ENCODE measurements around the gene ECSIT.
"Not testable (repeated sequence)": the region's sequence is repeated elsewhere in the genome, so short reads cannot be mapped to it uniquely, and the experiment has no call there.

The ECSIT gene

GRCh38 chr19:11499220-11499726 is 29.7 kb downstream of the ECSIT start:
- DNase-seq, result no peak

DNA sequence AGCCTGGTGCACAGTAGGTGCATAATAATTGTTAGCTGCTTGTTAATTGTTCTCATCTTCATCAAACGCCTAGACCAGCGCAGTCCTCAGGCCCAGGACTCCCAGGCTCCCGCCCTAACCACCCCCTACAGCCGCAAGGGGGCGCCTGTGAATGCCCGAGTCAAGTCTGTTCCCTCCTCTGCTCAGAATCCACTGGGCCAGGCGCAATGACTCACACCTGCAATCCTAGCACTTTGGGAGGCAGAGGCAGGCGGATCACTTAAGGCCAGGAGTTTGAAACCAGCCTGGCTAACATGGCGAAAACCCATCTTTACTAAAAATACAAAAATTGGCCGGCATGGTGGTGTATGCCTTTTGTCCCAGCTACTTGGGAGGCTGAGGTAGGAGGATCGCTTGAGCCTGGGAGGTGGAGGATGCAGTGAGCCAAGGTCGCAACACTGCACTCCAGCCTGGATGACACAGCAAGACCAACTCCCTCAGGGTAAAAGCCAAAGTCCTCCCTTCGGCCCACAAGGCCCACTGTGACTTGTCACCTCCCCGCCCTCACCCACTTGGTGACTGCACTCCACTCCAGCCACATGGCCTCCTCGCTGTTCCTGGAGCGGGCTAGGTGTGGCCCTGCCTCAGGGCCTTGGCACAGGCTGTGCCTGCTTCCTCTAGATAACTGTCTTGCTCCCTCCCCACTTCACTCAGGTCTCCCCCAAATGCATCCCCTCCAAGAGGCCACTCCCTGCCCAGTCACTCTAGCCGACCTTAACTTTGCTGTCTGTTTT is 32.4 kb downstream of the ECSIT start:
- DNase-seq, result peak; percentile 71

GRCh38 chr19:11495885-11496284 is 33.0 kb downstream of the ECSIT start:
- no peak for DNase-seq

DNA sequence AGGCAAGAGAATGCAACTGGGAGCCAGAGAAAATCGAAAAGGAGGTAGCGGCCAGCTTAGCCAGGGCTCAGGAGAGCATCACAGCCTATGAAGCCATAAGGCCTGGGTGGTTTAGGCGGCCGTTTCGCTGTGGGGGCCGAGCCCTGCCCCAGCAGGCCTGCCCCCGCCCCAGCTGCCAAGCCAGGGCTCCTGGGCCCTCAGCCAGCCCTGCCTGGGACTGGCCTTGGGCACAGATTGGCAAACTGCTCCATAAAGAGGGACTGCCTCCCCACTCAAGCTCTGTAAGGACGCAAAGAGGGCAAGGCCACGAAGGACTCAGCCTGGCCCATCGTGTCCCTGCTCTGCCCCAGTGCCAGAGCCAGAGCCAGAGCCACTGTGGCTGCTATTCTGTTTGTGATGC is 33.5 kb downstream of the ECSIT start:
- DNase-seq, result no peak

- DNase-seq, result no peak
Measured at GRCh38 chr19:11494634-11495285, 34.2 kb downstream of the ECSIT start.

GRCh38 chr19:11489378-11489777 is 39.6 kb downstream of the ECSIT start:
- DNase-seq, result no peak

- DNase-seq, result no peak
Measured at GRCh38 chr19:11486661-11487503, 42.1 kb downstream of the ECSIT start.

DNA sequence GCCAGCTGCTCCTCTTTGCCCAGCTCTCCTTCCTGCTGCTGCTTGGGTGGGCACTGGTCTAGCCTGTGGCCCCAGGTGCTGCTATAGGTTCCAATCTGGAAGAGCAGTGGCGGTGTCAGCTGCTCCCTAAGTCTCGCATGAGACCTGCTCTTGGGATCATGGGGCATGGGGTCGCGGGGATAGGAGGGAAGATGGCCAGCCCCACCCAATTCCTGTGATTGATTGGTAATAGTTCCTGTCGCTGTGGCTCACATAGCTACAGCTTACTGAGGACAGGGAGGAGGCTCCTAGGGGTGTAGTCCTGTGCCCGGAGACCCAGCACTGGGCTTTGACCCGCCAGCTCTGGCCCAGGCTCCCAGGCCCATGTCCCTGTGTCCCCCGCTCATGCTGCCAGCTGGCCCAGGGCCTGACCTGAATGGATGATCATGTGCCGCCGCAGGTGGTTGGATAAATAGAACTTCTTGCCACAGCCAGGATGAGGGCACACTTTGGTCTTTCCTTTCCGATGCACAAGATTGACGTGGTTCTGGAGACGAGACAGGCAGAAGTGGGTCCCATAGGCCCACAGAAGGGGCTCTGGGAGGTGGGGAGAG is 43.6 kb downstream of the ECSIT start:
- no peak for DNase-seq

GRCh38 chr19:11483366-11484111 is 45.4 kb downstream of the ECSIT start:
- DNase-seq, result no peak

GRCh38 chr19:11482384-11483050 is 46.4 kb downstream of the ECSIT start:
- DNase-seq, result peak; percentile 86

GRCh38 chr19:11481534-11482383 is 47.2 kb downstream of the ECSIT start:
- peak; percentile 66 for DNase-seq

DNA sequence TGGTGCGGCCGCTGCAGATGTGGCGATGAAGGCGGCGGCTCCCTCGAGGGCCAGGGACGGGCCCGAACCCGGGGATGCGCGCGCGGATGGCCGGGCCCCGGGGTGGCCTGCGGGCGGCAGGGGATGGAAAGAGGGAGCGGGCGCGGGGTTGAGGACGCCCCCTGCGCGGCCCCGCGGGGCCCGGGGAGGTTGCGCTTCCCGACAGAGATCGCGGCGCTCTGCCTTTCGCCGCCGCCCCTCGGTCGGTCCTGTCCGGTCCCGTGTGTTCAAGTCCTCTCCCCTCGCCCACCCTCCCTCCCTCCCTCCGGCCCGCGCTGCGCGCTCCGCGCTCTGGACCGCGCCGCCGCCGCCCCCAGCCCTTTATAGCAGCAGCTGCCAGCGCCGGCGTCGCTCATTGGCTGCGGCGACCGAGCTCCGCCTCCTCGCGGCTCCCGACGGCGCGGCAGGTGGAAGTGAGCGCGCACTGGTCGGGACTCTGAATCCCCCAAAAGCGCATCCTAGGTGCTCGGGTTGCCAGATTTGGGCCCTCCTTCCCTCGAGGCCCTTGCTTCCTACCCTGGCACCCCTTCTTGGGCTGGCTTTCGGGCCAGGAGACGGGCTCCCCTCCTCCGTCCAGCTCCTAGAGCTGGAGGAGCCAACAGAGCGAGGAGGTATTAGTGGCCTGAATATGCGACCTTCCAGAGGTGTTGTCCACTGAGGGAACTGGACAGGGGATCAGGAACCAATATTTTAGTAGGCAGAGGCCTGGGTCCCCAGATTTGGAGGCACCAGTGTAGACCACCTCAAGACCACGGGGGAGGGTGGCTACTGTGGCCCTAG is 48.0 kb downstream of the ECSIT start, which contains the start of gene ELAVL3:
Gene ELAVL3 (minus strand): TSS at position 332 of the 819 bp plus-strand sequence. CDS start 438 bp downstream, outside the sequence.
- peak; percentile 13 for DNase-seq

DNA sequence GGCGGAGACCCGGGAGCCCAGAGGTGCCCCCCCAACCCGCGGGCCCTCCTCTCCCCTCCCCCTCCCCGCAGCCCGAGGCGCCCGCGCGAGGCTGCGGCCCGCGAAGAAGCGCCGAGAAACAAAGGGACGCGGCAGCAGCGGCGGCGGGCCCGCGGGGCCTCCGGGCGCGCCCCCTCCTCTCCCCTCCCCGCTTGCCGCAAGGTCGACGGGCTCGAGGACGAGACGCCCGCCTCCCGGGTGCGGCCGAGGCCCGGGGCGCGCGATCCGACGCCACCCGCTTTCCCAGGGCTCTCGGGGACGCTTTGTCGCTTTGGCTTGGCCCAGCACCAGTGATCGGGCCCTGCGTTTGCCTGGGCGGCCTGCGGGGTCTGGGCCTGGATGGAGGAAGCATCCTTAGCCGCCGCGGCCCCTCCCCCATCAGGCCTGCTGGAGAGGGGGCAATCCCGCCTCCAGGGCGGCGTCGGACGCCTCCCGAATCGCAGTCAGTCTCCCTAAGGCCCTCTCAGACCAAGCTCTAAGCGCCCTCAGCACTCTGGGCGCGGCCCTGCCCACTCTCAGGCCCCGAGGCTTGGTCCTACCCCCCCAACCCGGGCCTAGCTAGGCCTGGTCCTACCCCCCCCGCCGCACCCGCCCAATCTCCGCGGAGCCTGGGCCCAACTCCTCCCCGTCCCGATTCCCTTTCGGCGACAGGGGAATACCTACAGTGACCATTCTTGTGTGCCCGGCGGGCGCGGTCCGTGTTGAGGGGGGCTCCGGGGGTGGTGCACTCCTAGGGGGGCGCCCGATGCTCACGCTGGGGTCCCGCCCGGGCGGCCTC is 48.8 kb downstream of the ECSIT start:
- no peak for DNase-seq

GRCh38 chr19:11479090-11479897 is 49.6 kb downstream of the ECSIT start:
- no peak for DNase-seq

DNA sequence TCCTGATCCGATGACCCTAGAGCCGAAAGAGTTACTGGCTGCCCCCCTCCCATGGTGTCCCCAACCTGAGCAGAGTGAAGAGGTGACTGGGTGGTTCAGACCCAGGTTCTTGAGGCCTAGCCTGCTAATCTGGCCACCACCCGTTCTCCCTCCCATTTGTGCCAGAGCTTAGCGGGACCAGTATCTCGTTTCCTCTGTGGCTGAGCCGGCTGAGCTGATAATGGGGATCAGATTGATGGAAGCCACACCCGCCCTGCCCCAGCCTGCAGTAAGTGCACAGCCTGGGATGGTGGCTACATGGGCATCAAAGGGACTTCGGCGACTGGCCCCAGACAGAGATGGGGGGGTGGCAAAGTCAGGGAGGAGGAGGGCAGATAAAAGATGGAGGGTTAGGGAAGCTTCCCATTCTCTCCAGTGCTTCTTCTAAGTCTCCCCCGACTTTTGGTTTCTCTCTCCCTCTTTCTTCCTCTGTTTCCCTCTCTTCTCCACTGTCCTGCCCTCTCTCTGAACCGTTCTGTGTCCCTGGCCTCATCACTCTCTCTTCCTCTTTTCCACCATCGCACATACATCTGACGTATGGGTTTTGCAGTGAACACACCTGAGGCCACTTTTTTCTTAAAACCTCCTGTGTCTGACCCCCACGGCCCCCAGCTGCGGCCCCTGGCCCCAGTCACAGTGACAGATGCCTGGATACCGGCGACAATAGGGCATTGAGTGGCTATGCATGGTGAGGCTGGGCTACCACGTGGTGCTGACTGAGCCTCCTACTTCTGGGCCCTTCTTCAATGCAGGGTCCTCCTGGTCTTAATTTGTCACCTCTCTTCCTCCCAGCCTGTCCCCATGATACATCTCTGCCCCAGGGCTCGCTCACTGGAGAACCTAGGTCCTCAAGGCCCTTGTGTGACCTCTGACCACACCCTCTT is 50.5 kb downstream of the ECSIT start:
- DNase-seq, result no peak

- DNase-seq, result no peak
Measured at GRCh38 chr19:11475861-11476260, 53.1 kb downstream of the ECSIT start.

GRCh38 chr19:11475343-11475742 is 53.6 kb downstream of the ECSIT start:
- DNase-seq, result not testable (repeated sequence)
